A204.1 (cell line): ENCODE data around the gene KIF1A.

ENCODE experiments used
- FAIRE-seq: peaks from 2 replicates; lab custom pipeline; 2012; peaks lifted over from hg19 to GRCh38; lab: Jason Lieb, UNC

KIF1A gene

DNA sequence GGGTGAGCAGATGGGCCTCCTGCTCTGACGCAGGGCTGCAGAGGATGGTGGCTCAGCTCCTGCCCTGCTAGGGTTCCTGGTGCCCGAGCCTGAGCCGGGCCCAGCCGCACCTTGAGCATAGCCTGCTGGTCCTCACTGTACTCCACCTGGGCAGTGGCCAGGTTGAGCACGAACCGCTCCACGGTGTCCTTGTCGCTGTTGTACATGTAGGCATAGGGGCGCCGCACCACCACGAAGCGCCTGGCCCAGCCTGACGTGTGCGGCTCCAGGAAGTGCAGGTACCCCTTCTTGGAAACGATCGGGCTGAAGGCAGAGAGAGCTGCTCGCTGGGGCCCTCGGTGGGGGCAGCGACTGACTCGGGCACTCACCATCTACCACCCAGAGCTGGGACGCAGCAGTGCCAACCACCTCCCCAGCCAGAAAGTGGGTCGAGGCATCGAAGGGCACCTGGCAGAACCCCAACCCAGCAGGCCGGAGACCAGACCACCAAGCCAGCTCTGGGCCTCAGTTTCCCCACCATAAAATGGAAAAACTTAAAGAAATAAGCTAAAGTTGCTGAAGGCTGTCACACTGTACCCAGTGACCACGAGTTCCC lies 101.0 kb downstream of the KIF1A start:
- FAIRE-seq = no peak

DNA sequence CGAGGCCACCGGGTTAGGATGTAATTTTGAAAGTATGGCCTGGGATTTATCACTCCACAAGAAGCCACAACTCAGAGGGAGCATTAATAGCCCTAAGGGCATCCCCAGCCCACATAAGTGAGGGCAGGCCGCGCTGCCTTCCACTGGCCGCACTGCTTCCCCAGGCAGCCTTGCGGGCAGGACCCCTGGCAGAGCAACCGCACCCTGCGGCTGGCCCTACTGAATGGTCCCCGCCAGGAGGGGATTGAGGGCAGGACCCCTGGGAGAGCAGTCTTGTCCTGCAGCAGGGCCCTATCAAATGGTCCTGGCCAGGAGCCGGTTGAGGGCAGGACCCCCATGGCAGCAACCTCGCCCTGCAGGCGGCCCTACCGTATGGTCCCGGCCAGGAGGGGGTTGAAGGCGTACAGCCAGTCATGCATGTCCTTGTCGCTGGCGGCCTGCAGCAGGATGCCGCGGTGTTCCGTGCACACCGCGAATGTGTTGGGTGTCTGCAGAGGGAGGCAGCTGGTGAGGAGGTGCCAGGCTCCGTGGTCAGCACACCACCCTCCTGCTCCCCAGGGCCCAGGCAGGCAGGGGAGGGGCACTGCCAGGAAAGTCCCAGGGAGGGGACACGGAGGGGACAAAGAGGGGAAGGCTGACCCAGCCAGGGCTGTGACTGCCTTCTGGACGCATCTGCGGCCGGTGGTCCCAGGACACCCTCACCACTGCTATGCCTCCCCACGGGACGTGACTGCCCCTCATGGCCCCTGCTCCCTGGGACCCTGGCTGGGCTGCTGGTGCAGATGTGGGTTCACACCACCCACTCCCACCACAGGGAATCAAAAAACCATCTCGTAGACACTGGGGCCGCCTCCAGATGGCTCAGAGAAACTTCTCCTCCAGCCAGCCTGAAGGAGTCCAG lies 102.1 kb downstream of the KIF1A start:
- no peak for FAIRE-seq

DNA sequence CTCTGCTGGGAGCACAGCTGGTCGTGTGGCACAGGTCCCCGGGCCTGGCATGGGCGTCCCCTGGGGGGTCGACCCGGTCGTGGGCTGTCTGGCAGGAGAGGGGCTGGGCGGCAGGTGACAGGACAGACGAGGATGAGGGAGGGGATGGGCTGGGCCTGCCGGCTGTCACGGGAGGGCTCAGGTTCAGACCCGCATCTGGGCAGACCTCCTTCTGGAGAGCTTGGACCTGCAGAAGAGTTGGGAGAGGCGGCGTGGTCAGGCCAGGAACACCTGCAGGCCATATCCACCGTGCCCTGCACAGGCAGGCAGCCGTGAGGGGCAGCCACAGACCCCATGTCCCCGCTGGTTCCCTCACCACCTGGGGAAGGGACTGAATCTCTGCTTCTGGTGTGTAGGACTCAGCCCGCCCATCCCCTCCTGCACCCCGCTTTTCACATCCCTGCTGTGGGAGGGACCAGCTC lies 102.8 kb downstream of the KIF1A start:
- no peak for FAIRE-seq

DNA sequence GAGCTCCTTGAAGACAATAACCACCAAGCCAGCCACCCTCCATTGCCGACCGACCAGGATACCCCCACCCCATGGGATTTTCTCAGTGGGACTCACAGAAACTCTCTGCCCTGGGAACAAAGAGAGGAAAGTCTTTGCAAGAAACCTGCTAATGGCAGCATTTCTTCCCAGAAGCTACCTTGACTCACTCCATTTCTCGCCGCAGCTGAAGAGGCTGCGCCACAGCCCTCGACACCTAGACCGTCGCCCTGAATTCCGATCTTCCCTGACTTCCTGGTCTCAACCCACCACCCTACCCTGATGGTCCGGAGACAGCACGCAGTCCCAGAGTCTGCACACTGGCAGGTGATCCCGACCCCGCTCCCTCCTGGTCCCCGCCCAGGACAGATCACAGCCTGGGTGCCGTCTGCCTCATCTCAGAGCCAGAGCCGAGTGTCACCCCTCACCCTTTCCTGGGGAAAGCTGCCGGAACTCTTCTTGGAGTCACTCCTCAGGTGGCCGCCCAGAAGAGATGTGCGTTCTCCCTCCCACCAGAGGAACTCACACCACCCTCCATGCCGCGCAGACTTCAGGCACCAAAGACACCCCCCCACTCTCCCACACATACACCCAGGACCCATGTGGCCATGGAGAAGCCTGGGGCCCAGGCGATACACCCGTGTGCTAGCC lies 103.8 kb downstream of the KIF1A start:
- FAIRE-seq = no peak

DNA sequence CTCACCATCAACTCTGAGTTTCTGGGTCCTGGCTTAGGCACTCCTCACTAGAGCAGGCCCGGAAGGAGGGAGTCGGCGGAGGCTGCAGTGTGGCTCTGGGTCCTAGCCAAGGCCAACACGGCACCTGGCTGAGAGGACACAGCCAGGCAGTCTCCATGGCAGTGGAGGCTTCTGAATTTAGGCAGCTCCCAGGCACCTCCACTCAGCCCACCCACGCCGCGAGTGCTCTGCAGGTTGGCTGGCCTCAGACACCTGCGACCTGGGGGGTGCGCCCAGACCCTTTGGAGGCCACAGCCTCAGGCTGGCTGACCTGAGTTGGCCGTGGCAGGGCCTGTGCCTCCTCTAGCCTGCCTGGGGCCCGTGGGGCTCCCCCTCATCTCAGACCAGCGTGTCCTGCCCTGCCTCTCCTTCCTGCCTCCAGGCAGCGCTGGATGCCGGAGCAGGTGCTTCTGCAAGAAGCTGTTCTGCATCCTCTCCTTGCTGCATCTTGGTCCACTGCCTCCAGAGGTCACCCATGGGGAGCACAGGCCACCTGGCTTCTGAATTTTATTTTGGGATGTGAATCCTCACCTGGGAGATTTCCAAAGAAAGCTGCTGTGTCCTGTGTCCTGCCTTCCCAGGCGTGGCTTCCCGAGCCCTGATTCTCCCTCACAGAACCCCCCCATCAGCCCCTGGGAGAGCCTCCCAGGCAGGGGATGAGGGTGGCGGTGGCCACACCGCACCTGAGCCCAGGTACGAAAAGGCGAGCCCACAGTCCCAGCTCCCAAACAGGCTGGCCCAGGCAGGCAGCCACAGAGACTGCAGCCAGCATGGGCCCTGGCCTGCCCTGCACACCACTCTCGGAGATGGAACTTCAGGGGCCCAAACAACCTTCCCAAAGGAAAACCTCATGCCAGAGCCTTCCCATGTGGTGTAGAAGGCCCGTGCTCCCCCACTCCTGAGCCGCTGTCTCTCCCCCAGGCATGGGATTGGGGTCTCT lies 105.0 kb downstream of the KIF1A start:
- FAIRE-seq = no peak

DNA sequence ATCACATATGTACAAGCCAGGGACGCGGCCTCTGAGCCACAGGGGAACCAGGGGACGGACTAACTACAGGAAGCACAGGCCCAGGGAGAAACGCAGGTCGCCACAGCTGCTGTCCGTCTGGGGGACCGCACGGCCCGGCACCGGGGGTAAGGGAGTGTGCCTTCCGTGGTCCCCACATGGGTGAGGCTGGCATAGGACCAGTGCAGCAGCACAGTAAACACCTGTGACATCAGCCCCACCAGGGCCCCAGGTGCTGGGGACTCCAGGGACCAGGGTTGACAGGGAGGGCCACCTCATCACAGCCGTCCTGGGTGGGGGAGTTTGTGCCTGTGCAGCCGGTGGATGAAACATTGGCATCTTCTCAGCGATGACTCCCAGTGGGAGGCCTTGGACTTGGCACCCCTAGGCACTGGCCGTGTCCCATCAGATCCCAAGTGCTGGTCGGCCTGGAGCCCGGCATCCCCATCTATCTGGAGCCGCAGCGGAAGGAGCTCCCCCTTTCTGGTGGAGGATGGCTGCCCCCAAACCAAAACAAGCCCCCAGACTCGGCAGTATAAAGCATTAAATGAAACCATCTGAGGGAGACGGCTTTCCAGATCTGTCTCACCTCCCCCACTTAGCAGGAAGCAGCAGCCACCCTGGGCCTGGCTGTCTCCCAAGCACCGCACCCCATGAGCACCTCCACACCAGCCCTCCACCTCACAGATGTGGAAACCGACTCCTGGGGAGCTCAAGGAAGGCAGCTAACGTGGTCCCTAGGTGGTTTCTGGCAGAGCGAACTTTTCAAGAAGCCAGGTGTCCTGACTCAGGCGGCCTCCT lies 105.9 kb downstream of the KIF1A start:
- no peak for FAIRE-seq

DNA sequence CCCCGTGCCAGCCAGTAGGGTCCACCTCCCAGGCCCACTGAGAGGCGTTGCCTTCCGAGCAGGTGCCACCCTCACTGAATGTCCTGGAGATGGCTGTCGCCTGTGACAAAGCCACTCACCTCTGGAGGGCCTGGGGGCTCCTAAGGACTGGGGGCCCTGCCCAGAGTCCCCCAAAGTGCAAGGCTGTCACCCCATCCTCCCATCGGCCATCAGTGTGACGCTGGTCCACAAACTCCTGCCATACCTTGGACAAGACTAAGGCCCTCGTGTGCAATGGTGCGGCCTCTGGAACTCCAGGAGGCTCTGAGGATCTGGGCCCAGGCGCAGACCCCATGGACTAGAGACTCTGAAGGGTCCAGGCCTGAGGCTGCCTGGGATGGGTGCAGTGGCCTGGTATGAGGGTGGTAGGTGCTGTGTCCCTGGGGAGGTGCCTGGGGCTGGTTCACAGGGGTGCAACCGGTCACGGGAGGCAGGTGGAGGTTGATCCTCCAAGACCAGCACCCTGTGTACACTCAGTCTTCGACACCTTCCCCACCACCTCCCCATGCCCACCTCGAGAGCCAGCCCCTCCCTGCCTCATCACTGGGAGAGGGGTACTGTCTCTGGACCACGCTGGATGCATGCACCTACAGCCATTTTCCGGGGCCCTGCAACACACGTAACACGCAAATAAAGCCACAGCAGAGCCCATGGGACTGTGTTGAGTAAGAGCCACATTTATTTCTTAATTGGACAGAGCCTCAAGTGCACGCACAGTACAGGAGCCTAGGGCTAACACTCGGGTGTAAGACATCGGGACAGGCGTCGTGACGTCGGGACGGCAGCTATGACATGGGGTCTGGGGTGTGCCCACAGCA lies 106.7 kb downstream of the KIF1A start:
- FAIRE-seq = no peak

DNA sequence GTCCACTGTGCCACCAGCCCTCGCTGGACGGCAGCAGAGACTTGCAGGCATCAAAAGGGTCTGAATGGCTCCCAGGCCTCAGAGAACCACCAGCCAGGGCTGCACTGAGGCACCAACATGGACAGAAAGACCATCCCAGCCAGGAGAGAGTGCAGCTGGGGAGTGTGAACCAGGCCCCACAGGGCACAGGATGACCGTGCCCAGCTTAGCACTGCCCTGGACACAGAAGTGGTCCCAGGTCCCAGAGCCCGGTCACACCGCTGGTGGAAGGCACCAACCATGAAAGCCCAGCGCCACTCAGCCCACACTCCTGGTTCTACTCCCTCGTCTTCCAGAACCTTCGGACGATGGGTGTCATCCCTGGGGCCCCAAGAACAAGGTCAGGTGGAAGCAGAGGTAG lies 107.9 kb downstream of the KIF1A start:
- FAIRE-seq = no peak

DNA sequence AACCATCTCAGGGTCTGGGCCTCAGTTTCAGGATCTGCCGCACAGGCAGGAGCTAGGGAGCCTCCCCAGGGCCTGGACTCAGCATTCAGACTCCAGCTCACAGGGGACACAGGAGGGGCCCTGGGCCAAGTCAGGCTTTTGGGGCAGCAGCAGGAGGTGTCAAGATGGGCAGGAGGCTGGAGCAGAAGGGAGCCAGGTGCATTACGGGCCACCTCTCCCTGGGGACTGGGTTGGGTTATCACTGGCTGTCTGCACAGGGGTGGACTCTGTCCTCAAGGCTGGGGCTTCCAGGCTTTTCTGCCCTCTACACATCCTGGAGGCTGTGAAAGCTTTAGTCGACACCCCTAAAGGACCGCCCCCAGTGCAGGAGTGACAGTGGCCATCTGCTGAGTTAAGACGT lies 108.3 kb downstream of the KIF1A start:
- no peak for FAIRE-seq

DNA sequence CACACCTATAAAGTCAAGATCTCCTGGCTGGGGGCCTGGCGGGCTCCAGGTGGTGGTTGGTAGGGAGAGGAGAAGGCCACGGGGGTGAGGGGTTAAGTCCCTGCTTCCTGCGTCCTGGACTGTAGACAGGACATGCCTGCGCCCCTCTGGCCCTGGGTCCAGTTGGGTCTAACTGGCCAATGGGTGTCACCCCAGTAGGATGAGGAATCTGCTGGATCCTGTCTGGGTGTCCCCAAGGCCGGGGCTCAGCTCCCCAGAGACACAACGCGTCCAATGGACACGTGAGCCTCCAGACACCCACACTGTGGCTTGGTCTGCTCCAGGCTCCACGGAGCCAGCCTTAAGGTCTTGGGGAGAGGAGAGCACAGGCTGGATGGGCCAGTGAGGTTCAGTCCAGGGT lies 108.7 kb downstream of the KIF1A start:
- no peak for FAIRE-seq

DNA sequence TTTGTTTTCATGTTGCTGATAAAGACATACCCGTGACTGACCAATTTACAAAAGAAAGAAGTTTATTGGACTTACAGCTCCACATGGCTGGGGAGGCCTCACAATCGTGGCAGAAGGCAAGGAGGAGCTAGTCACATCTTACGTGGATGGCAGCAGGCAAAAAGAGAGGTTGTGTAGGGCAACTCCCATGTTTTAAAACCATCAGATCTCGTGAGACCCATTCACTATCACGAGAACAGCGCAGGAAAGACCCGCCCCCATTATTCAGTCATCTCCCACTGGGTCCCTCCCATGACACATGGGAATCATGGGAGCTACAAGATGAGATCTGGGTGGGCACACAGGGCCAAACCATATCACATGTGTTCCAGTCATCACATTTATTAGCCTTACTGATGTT lies 111.6 kb downstream of the KIF1A start:
- FAIRE-seq = no peak

DNA sequence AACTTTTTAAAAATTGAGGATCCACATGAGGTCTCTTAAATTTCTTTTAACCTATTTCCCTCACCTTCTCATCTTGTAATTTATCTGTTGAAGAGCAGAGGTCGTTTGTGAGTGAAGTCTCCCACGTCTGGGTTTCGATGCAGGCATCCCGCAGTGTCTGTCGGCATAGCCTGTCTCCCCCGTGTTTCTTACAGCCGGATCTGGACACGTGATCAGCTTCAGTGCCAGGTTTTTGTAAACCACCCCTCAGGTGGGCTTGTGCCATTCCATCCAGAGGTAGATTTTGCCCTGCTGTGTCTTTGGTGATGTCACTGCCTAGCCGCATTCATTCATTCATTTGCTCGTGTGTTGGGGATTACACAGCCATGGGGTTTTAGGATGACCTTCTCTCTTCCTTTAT lies 112.2 kb downstream of the KIF1A start:
- no peak for FAIRE-seq

DNA sequence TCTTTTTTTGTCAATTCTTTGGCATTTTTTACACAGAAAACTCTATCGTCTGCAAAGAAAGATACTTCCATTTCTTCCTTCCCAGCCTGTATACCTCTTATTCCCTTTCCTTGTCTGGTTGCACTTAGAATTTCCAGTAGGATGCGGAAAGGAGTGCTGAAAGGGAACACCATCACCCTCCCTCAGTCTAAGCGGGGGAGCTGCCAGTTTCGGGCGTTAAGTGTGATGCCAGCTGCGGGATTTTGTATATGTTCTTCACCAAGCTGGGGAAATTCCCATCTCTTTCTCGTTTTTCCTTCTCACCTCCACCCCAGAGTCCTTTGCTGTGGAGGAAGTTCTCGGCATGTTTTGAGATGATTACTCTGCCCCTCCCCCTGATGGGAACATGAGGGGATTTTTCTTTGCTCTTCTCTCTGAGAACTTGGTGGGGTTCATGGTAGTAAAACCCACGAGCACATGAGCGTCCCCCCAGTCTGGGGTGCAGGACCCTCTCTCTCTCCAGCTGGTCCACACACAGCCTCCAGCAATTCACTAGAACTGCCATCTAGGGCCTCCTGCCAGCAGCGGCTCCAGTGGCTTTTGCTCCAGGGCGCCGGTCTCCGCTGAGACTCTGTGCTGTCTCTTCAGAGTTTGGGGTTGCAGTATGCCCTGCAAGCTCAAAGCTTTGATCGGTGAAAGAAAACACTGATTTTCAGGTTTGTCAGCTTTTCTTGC lies 112.8 kb downstream of the KIF1A start:
- FAIRE-seq = no peak

DNA sequence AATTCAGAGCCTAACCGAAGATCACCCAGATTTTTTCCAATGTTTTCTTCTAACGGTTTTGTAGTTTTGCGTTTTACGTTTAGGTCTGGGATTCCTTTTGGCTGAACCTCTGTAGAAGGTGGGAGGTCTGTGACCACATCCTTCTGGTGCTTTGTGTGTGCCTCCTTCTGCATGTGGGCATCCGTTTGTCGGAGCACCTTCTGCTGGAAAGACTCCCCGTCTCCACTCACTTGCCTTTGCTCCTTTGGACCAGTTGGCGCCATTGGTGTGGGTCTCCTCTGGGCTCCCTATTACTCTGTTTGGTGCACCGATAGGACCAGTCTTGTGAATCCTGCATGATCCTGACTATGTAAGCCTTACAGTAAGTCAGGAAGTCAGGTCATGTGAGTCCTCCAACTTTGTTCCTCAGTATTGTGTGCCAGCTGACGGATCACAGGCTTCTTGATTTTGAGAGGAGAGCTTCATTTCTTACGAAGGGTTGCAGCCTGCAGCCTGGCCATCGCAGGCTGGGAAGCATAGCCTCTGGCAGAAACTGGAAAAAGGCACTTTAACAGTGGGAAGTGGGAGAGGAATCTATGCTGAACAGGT lies 114.7 kb downstream of the KIF1A start:
- no peak for FAIRE-seq

DNA sequence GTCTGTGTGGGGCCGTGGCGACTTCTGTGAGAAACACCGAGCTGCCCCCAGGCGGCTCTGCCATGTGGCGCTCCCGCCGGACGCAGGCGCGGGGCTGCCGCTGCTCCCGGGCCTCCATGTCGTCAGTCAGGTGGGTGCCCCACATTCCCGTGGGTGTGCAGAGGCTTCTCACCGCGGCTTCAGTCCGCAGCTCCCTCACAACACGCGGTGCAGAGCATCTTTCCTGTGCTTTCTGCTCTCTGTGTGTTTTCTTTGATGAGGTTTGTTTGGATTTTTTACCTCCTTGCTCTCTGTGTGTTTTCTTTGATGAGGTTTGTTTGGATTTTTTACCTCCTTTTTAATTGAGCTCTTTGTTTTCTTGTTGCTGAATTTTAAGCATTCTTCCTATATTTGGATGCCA lies 115.4 kb downstream of the KIF1A start:
- FAIRE-seq = no peak

DNA sequence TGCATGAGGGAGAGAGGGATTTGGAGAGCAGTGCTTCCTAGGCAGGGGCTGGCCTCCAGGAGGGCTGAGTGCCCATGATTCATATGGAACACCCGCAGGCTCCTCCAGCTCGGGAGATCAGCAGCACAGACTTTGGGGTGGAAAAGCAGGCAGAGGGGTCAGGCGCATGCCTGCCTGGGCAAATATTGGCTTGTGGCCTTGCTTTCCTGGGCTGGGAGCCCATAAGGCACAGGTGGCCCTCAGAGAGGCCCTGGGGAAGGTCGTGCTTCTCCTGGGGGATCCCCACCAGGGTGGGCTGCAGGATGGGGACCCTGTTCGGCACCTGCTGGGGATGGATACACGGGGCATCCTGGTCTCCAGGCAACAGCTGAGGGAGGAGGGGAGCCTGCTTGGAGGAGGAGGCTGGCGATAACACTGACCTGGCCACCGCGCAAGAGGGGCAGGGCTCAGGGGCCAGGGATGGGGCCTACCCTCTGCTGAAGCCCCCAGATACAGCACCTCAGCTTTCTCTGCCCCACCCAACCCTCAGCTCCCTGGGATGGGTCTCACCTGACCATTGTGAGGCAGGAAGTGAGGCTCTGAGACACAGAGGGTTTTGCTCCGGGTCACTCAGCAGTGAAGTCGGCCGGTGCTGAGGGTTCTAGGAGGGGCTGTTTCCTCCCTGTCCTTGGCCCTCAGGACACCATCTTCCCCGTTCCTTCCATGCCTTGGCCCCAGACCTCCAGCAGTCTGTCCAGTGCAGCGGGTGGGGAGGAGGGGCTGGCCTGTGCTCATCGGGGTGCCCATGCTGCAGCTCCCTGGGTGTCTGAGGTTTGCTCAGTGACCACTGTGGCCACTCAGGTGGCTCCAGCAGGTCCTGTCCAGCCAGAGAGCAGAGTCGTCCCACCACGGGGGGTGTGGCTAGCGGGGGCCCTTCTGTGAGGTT lies 116.3 kb downstream of the KIF1A start:
- no peak for FAIRE-seq

DNA sequence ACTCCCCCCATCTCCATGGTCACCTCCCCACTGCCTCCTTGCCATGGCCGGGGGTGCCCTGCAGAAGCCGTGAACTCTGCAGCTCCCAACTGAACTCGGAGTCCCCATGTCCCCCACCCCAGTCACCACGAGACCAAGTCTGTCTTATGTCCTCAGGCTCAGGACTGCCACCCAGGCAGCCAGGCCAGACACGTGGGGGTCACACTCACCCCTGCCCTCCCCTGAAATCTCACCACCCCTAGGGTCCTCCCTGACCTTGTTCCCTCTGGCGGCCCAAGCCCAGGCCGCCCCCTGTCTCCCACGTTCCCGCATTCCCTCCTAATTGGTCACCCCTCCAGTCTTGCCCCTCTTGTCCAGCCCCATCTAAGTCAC lies 117.4 kb downstream of the KIF1A start:
- no peak for FAIRE-seq
